HepG2 (cell line): ENCODE data around the gene SS18L1. TPM values are rescaled to one million over a fixed set of nuclear protein-coding genes. Genes with fewer than 3 reads are reported as not detected.

Experiments used
- E2F1 ChIP-seq: sonication (generic); formaldehyde crosslinking; IDR thresholded peaks from 2 replicates; pipeline ENCODE4 v1.5.0; 2020; ENCODE audit warnings: missing genetic modification reagents
- ESRRA ChIP-seq: sonication (generic); formaldehyde crosslinking; IDR thresholded peaks from 2 replicates; pipeline ENCODE4 v1.5.1; 2020; ENCODE audit warnings: mild to moderate bottlenecking, low read depth, missing genetic modification reagents
- FOXK1 ChIP-seq: sonication (generic); formaldehyde crosslinking; IDR thresholded peaks from 2 replicates; pipeline ENCODE4 v1.4.0; 2020; ENCODE audit warnings: low read depth, missing genetic modification reagents, borderline replicate concordance
- HDAC1 ChIP-seq: sonication (generic); formaldehyde crosslinking; IDR thresholded peaks from 2 replicates; pipeline ENCODE4 v1.5.1; 2020; ENCODE audit warnings: mild to moderate bottlenecking, missing genetic modification reagents
- HMGA1 ChIP-seq: sonication (generic); formaldehyde crosslinking; conservative IDR thresholded peaks from 2 replicates; pipeline ENCODE4 v1.4.0; 2020; ENCODE audit warnings: missing genetic modification reagents
- ISX ChIP-seq: sonication (generic); formaldehyde crosslinking; conservative IDR thresholded peaks from 2 replicates; pipeline ENCODE4 v1.5.0; 2020; ENCODE audit warnings: missing genetic modification reagents
- KAT8 ChIP-seq: IDR thresholded peaks from 2 replicates; pipeline ENCODE4 v1.6.1; 2016; ENCODE audit warnings: missing genetic modification reagents, missing compliant biosample characterization
- LBX2 ChIP-seq: sonication (generic); formaldehyde crosslinking; IDR thresholded peaks from 2 replicates; pipeline ENCODE4 v1.5.0; 2020; ENCODE audit warnings: missing genetic modification reagents, mild to moderate bottlenecking, borderline replicate concordance
- ZFY ChIP-seq: sonication (generic); formaldehyde crosslinking; IDR thresholded peaks from 2 replicates; pipeline ENCODE4 v1.4.0; 2020; ENCODE audit warnings: missing genetic modification reagents
- ZNF121 ChIP-seq: sonication (generic); formaldehyde crosslinking; IDR thresholded peaks from 2 replicates; pipeline ENCODE4 v1.5.0; 2020; ENCODE audit warnings: mild to moderate bottlenecking, missing genetic modification reagents
- ZNF136 ChIP-seq: sonication (generic); formaldehyde crosslinking; IDR thresholded peaks from 2 replicates; pipeline ENCODE4 v1.8.1; 2022; ENCODE audit warnings: low read depth, mild to moderate bottlenecking, moderate library complexity, missing genetic modification reagents
- ZNF17 ChIP-seq: sonication (generic); formaldehyde crosslinking; IDR thresholded peaks from 2 replicates; pipeline ENCODE4 v1.5.0; 2020; ENCODE audit warnings: mild to moderate bottlenecking, missing genetic modification reagents
- ZNF644 ChIP-seq: IDR thresholded peaks from 2 replicates; pipeline ENCODE4 v1.6.1; 2016; ENCODE audit warnings: low read depth
- ZNF770 ChIP-seq: sonication (generic); formaldehyde crosslinking; IDR thresholded peaks from 2 replicates; pipeline ENCODE4 v1.5.0; 2020; ENCODE audit warnings: mild to moderate bottlenecking, missing genetic modification reagents
- ZNF781 ChIP-seq: sonication (generic); formaldehyde crosslinking; IDR thresholded peaks from 2 replicates; pipeline ENCODE4 v1.5.1; 2020; ENCODE audit warnings: borderline replicate concordance, mild to moderate bottlenecking, missing genetic modification reagents; ENCODE audit errors: not compliant biosample characterization
- ZNF788 ChIP-seq: sonication (generic); formaldehyde crosslinking; IDR thresholded peaks from 2 replicates; pipeline ENCODE4 v1.5.0; 2020; ENCODE audit warnings: mild to moderate bottlenecking, missing genetic modification reagents, borderline replicate concordance
- polyA plus RNA-seq, 8 experiments: library from polyadenylated mRNA; depleted of rRNA in 3 of 8; stranded (reverse) in 7 of 8; unstranded in 1 of 8; fragments of >200 nt; fragmentation: Illumina TruSeq in 4 of 8; extraction: Trizol in 4 of 8; gene quantifications; 2 replicates each; pipeline versions ENCODE4 v1.2.1 to v1.2.3, GENCODE V29; 2011 to 2016; ENCODE audit warnings: low read depth in 4 of 8, missing spikeins in 1 of 8, mixed read lengths in 1 of 8; ENCODE audit not compliant: insufficient read depth in 1 of 8
- total RNA-seq, 5 experiments: library from RNA; depleted of rRNA; stranded (reverse); fragments of >200 nt; fragmentation: Illumina TruSeq; extraction: Trizol; gene quantifications; 2 replicates each; pipeline ENCODE4 v1.2.3, GENCODE V29; 2016; ENCODE audit warnings: low read depth in 1 of 5
- TF ChIP-seq, protein P1 (sequence below): sonication (generic); formaldehyde crosslinking; IDR thresholded peaks from 2 replicates; pipeline ENCODE4 v1.4.0; 2020; ENCODE audit warnings: missing genetic modification reagents
- TF ChIP-seq, protein P2 (sequence below): sonication (generic); formaldehyde crosslinking; IDR thresholded peaks from 2 replicates; pipeline ENCODE4 v1.8.0; 2022; ENCODE audit warnings: mild to moderate bottlenecking, missing genetic modification reagents, borderline replicate concordance

Gene SS18L1
- total and polyA plus RNA-seq, 2 of the 13 experiments (the other 11 are each of a cell fraction or from before 2014, with no cell fraction given) = 17.8 to 27.6 TPM

DNA sequence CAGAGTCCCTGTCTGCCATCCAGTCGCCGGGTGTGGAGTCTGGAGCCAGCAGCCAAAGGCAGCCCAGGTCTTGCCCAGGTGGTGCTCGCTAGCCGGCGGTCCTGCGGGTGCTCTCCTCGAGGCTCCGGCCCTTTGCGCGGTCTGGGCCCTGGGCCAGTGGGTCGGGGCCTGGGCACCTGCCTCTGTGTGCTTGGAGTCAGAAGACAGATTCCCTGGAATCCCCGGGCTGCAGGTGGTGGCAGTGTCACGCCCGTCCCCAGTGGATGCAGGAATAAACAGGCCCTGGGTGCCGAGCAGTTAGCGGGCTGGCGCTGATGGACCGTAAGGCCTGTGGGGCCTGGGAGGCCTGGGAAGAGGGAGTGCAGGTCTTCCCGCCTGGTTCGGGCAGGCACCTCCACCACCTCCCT, 5.3 kb downstream of the SS18L1 start (continued):
- TF ChIP-seq LBX2 (CRISPR knock-in tag) (no peak), ZNF644 (CRISPR knock-in tag) (no peak), FOXK1 (CRISPR knock-in tag) (no peak), ISX (CRISPR knock-in tag) (no peak), HMGA1 (CRISPR knock-in tag) (no peak), ZNF17 (no peak), ZNF121 (CRISPR knock-in tag) (no peak), ZNF770 (CRISPR knock-in tag) (no peak), ESRRA (CRISPR knock-in tag) (no peak), E2F1 (CRISPR knock-in tag) (no peak), ZNF781 (CRISPR knock-in tag) (peak; percentile 68), ZNF136 (CRISPR knock-in tag) (no peak), KAT8 (CRISPR knock-in tag) (no peak), HDAC1 (CRISPR knock-in tag) (no peak; the same call in 1 of the 2 replicates), ZFY (CRISPR knock-in tag) (peak; percentile 64; the same call in 1 of the 2 replicates), ZNF788 (CRISPR knock-in tag) (no peak)
- TF ChIP-seq, protein P1, sequence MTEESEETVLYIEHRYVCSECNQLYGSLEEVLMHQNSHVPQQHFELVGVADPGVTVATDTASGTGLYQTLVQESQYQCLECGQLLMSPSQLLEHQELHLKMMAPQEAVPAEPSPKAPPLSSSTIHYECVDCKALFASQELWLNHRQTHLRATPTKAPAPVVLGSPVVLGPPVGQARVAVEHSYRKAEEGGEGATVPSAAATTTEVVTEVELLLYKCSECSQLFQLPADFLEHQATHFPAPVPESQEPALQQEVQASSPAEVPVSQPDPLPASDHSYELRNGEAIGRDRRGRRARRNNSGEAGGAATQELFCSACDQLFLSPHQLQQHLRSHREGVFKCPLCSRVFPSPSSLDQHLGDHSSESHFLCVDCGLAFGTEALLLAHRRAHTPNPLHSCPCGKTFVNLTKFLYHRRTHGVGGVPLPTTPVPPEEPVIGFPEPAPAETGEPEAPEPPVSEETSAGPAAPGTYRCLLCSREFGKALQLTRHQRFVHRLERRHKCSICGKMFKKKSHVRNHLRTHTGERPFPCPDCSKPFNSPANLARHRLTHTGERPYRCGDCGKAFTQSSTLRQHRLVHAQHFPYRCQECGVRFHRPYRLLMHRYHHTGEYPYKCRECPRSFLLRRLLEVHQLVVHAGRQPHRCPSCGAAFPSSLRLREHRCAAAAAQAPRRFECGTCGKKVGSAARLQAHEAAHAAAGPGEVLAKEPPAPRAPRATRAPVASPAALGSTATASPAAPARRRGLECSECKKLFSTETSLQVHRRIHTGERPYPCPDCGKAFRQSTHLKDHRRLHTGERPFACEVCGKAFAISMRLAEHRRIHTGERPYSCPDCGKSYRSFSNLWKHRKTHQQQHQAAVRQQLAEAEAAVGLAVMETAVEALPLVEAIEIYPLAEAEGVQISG = no peak; the same call in 1 of the 2 replicates
- TF ChIP-seq, protein P2, sequence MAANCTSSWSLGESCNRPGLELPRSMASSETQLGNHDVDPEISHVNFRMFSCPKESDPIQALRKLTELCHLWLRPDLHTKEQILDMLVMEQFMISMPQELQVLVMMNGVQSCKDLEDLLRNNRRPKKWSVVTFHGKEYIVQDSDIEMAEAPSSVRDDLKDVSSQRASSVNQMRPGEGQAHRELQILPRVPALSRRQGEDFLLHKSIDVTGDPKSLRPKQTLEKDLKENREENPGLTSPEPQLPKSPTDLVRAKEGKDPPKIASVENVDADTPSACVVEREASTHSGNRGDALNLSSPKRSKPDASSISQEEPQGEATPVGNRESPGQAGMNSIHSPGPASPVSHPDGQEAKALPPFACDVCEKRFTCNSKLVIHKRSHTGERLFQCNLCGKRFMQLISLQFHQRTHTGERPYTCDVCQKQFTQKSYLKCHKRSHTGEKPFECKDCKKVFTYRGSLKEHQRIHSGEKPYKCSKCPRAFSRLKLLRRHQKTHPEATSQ (CRISPR knock-in tag) = no peak
